ENCODE results near the gene DAB2. TPM values are rescaled to one million over a fixed set of nuclear protein-coding genes. Genes with fewer than 3 reads are reported as not detected.

Gene DAB2
- total RNA-seq, 1 donor from 2014 or later, result 0.79 TPM

GRCh38 chr5:39447059-39447458 lies 22.3 kb upstream of the DAB2 start:
- no peak for TF ChIP-seq CTCF (IDR thresholded peaks at IDR 0.05; ENCODE audit: insufficient read depth, low read length, severe bottlenecking)
- H3K36me3 ChIP-seq (ENCODE audit: control insufficient read depth, insufficient read depth, low read length), result no peaks in the 10 kb centered on the region
- H3K27me3 ChIP-seq (ENCODE audit: control insufficient read depth, insufficient read depth, low read length), result no peaks in the 10 kb centered on the region
- no peak for FAIRE-seq
- H3K4me3 ChIP-seq (ENCODE audit: low read depth, low read length), result no peak overlapping the region
- DNase-seq (ENCODE audit: low read depth), result no peak

GRCh38 chr5:39446231-39446630 lies 21.5 kb upstream of the DAB2 start:
- Histone ChIP-seq H3K4me3 (ENCODE audit: low read depth, low read length) (no peak overlapping the region), H3K36me3 (ENCODE audit: control insufficient read depth, insufficient read depth, low read length) (no peaks in the 10 kb centered on the region), H3K27me3 (ENCODE audit: control insufficient read depth, insufficient read depth, low read length) (no peaks in the 10 kb centered on the region)
- FAIRE-seq, result no peak
- no peak for DNase-seq (ENCODE audit: low read depth)
- no peak for TF ChIP-seq CTCF (IDR thresholded peaks at IDR 0.05; ENCODE audit: insufficient read depth, low read length, severe bottlenecking)

- no peak for DNase-seq (ENCODE audit: low read depth)
- no peaks in the 10 kb centered on the region for H3K36me3 ChIP-seq (ENCODE audit: control insufficient read depth, insufficient read depth, low read length)
- TF ChIP-seq CTCF (IDR thresholded peaks at IDR 0.05; ENCODE audit: insufficient read depth, low read length, severe bottlenecking), result no peak
- no peaks in the 10 kb centered on the region for H3K27me3 ChIP-seq (ENCODE audit: control insufficient read depth, insufficient read depth, low read length)
- no peak overlapping the region for H3K4me3 ChIP-seq (ENCODE audit: low read depth, low read length)
- FAIRE-seq, result no peak
Observed at GRCh38 chr5:39443911-39444310, 19.1 kb upstream of the DAB2 start.

GRCh38 chr5:39442991-39443390 lies 18.2 kb upstream of the DAB2 start:
- no peak for FAIRE-seq
- TF ChIP-seq CTCF (IDR thresholded peaks at IDR 0.05; ENCODE audit: insufficient read depth, low read length, severe bottlenecking), result no peak
- no peak for DNase-seq (ENCODE audit: low read depth)
- Histone ChIP-seq H3K4me3 (ENCODE audit: low read depth, low read length) (no peak overlapping the region), H3K36me3 (ENCODE audit: control insufficient read depth, insufficient read depth, low read length) (no peaks in the 10 kb centered on the region), H3K27me3 (ENCODE audit: control insufficient read depth, insufficient read depth, low read length) (no peaks in the 10 kb centered on the region)

GRCh38 chr5:39441838-39442237 lies 17.1 kb upstream of the DAB2 start:
- no peak for TF ChIP-seq CTCF (IDR thresholded peaks at IDR 0.05; ENCODE audit: insufficient read depth, low read length, severe bottlenecking)
- Histone ChIP-seq H3K4me3 (ENCODE audit: low read depth, low read length) (no peak overlapping the region), H3K36me3 (ENCODE audit: control insufficient read depth, insufficient read depth, low read length) (no peaks in the 10 kb centered on the region), H3K27me3 (ENCODE audit: control insufficient read depth, insufficient read depth, low read length) (no peaks in the 10 kb centered on the region)
- DNase-seq (ENCODE audit: low read depth) (no peak), FAIRE-seq (no peak)

GRCh38 chr5:39440958-39441624 lies 16.3 kb upstream of the DAB2 start:
- TF ChIP-seq CTCF (IDR thresholded peaks at IDR 0.05; ENCODE audit: insufficient read depth, low read length, severe bottlenecking), result no peak
- DNase-seq (ENCODE audit: low read depth) (no peak), FAIRE-seq (no peak)
- H3K4me3 ChIP-seq (ENCODE audit: low read depth, low read length), result no peak overlapping the region
- H3K36me3 ChIP-seq (ENCODE audit: control insufficient read depth, insufficient read depth, low read length), result no peaks in the 10 kb centered on the region
- H3K27me3 ChIP-seq (ENCODE audit: control insufficient read depth, insufficient read depth, low read length), result no peaks in the 10 kb centered on the region
